GM19025 (cell line): ENCODE results near the gene PHF2.

Experiments used
- ATAC-seq: cut with Tn5 transposase; IDR thresholded peaks from one replicate; pipeline ENCODE4 v1.9.1; 2021; ENCODE audit warnings: mild to moderate bottlenecking, low read depth, moderate library complexity; ENCODE audit not compliant: unreplicated experiment

The PHF2 gene

DNA sequence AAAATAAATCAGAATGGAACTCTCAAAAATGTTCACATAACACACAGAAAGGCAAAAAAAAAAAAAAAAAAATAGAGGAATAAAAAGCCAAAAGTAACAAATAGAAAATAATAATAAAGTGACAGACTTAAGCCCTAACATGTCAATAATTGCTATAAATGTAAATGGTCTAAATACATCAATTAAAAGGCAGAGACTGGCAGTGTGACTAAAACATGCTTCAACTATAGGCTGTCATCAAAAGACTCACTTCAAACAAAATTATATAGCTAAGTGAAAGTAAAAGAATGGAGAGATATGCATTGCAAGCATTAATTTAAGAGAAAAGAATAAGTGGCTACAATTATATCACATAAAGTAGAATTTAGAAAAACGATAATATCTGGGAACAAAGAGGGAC, 114.2 kb downstream of the PHF2 start:
- no peak for ATAC-seq

DNA sequence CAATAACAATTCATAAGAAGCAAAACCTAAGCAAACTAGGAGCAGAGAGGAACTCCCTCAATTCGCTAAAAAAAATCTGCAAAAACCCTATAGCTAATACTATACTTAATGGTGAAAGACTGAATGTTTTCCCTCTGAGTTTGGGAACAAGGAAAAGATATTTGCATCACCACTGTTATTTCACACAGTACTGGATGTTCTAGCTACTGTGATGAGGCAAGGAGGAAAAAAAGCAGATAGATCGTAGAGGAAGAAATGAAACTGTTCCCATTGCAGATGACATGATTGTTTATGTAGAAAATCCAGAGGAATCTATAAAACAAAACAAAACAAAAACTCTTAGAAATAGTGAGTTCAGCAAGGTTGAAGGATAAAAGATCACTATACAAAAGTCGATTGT, 116.7 kb downstream of the PHF2 start:
- no peak for ATAC-seq

DNA sequence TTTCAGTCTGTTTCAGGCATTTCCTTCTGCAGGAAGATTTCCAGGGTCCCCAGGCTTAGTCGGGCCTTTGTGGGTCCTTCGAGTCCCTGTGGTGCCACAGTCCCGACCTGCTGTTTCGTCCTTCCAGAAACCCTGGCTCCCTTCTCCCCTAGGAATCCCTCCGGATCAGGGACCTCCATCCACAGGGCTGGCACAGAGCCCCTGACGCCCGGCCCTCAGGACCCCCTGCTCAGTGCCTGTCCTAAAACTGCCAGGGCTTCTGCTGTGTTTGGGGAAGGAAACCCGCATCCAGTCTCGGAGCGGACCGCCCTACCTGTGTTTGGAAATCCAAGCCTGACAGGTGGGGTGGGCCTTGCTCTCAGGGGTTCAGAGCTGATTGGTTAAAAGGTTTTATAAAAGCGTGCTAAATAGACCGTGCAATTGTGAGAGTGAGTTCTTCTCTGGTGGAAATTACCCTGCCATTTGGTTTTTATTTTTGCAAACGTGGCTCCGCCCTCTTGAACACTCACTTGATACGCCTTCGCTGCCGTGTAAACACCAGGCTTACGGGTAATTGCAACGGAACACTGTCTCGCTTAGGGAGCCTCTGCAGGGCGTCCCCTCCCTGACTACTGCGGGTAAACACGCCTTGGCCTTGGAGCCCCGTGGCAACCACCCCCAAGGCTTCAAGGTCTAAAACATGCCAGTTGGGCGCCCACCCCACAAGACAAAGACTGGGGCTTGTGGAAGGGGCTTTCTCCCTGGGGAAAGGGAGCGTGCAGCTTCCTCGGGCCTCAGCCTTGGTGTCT, 121.2 kb downstream of the PHF2 start:
- no peak for ATAC-seq

DNA sequence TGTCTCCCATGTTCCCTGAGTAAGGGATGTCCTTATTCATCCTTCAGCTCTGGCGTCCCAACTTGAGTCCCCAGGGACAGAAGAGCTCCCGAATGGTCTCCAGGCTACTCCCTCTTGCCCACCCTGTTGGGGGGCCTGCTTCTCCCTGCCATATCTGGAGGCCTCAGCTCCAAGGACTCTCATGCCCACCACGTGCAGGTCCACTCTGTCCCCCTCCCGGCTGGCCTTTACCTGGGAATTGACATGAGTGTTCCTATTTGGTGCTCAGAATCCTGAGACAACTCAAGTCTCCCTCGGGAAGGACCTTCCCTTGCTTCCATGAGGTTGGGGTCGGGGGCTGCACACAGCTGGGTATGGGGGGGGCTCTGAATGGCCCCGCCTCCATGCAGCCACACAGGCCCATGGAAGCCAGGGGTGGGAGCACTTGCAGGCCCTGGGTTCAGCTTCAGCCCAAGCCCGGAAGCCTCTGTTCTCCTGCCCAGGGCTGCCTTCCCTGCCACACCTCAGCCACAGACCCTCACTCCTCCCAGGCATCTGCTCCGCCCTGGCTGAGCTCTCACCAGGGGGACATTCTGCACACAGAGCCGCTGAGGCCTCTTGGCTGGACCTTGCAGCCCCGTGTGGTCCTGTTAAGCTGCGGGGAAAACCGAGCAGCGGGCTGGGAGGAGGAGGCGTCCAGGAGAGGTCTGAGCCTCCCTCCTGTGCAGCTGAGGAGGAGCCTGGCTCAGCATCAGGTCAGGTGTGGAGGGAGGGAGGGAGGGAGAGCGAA, 121.9 kb downstream of the PHF2 start:
- ATAC-seq = no peak

DNA sequence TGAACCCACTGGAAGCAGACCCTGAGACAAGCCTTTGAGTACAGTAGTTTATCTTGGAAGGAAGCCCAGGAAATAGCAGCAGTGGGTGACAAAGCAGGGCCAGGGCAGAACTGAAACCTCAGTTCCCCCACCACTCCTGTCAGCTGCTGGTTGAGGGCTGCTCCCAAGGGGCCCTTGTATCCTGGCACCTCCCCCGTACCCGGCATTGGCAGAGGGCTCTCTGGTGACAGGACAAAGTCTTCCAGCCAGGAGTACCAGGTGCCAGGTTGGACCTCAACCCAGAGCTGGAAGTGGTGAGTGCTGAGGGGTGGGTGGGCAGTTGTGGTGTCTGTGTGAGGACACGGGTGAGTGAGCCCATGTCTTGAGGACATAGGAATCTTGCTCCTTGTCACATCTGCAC, 123.3 kb downstream of the PHF2 start:
- no peak for ATAC-seq

DNA sequence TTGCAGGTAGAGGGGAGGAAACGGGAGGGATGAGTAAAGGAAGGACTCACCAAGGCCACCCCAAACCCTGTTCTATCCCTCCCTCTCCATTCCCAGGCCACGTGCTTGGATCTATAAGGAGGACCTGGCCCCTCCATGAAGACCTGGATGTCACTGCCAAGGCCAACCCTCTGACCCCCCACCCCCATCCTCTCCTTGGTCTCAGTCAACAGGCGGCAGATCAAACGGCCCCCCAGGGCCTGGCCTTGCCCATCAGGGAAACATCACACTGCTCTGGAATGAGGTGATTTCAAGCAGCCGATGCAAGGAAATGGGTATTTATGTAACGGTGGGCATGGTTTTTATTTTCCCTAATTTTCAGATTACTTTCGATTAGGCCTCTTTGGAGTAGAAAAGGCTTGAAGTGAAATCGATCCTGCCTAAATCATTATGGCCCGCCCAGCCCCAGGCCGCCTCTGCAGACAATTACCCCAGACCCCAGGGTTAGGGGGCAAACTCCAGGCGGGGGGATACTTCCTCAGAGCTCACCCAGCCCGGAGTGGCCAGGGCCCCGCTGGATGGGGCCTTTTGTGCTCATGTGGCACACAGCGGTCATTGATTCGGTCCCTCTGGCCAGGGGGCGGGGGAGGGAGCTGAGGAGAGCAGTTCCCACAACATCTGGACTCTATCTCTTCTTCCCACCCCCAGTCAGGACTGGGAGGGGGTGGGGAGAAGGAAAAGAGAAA, 125.3 kb downstream of the PHF2 start:
- ATAC-seq = no peak

DNA sequence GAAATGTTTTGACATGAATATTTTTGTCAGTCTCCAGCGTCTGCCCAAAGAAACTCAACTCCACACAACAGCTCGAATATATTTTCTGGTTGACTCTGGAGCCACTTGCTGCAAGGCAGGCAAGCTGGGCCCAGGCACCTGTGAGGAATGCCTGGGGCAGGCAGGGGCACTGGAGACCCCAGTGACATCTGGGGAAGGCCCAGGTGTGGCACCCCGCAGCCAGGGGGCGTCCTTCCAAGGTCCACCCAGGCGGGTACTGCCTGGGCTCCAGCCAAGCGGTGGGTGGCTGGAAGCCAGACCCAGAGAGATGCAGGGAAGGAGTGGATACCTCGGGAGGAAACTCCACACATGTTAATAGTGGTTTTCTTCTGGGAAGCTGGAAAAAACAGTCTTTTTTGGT, 125.9 kb downstream of the PHF2 start:
- no peak for ATAC-seq

DNA sequence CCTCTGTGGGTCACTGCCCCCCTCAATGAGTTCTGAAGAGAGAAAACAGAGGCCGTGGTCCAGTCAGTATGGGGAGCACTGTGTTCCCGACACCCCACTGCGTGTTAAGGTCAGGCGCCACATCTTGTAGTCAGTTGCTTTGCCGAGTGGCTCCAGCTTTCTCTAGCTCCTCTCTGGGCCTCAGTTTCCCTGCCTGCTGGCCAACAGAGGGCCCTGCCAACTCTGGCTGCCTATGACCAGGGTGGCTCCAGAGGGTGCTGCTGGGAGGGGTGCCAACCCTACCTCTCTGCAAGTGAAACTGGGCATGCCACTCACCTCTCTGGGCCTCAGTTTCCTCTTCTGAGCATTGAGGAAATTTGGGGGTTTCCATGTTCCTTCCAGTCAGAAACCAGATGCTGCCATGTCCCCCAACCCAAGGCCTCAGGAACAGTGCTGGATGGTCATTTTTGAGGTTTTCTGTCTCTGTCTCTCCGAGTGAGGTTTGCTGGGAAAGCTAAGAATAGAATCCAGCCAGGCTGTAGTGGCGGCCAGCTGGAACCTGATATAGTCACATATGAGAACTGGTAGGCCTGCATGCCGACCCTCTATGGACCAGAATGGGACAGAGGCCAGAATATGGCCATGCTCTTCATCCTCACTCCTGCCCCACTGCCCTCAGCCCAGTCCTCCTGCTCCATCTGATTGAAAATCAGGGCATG, 132.1 kb downstream of the PHF2 start:
- ATAC-seq = no peak

DNA sequence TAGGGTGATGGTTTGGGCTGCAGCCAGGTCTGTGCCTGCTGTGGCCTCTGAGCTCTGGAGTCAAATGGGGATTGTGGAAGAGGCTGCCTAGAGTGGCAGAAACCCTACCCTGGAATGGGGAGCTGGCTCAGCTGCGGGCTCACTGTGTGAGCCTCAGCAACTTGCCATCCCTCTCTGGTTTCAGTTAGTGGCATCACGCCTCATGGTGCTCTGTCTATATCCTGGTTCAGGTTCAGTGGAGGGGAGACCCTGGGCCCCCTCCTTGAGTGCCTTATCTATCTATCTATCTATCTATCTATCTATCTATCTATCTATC, 132.6 kb downstream of the PHF2 start:
- no peak for ATAC-seq

DNA sequence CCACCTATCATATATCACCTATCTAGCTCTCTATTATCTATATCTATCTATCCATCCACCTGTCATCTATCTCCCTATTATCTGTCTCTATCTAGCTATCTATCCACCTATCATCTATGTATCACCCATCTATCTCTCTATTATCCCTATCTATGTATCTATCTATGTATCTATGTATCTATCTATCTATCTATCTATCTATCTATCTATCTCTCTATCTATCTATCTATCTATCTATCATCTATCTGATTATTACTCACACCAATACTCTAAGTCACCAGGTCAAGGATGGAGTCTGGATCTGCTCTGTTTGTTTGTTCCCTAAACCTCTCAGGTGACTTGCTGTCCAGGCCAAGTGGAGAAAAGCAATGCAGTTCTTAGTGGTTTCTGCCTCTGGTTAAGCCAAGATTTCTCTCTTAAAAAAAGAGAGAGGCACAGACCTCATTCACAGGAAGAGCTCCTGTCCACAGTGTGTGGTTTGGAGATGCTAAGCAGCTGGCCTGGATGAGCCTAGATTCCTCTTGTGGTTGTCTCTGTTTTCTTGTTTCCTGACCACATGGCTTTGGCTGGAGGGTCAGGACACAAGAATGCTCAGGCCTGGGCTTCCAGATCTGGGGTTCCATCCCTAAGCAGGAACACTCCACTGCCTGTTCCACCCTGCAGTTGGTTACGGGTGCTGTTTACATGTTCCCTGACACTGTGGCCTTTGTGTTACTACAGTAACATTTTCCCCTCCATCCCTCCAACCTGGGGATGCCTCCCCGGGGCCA, 133.4 kb downstream of the PHF2 start:
- ATAC-seq = no peak

DNA sequence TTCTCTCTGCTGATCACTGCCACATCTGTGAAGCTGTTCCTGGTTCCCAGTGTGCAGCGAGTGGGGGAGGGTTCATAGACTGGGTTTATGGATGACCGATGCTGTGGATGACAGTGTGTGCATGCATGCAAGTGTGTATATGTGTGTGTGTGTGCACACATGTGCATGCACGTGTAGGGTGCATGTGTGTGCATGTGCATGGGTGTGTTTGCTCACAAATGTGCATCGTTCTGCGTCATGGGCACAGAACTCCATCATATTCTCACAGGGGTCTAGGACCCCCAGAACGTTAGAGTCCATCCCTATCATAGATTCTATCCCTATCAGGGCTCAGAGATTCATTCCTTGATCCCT, 134.0 kb downstream of the PHF2 start:
- ATAC-seq = no peak

DNA sequence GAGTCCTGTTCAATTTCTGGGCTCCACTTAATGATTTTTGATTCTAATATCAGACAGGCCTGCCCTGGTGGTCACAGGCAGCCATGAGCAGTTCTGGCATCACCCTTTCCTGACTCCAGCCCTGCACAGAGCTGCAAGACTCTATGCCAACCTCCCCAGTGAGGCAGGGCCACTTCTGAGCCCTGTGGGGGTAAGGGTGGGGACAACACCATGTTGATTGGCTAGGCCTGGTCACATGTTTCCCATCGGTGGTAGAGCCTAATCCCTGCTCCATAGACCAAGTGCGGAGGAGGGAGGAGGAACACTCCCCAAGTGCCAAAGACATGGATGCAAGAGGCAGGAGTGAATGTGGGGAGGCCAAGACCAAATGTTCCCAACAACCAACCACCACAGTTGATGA, 134.6 kb downstream of the PHF2 start:
- ATAC-seq = no peak

DNA sequence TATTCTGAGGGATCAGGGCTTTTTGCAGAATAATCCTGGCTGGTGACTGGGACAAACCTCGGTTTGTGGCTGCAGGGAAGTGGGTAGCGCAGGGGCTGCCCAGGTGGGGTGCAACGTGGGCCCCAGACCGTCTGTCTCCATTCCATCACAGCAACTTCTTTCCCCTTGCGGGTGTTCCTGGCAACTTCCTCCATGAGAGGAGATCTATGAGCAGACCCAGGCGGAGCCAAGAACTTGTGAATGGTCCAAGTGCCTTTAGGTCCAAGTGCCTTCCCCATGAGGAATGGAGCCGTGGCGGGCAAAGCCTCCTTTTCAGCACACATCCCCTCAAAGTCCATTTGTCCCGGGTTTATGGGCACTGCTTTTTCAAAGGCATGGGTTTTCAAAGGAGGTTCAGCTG, 136.5 kb downstream of the PHF2 start:
- ATAC-seq = no peak

DNA sequence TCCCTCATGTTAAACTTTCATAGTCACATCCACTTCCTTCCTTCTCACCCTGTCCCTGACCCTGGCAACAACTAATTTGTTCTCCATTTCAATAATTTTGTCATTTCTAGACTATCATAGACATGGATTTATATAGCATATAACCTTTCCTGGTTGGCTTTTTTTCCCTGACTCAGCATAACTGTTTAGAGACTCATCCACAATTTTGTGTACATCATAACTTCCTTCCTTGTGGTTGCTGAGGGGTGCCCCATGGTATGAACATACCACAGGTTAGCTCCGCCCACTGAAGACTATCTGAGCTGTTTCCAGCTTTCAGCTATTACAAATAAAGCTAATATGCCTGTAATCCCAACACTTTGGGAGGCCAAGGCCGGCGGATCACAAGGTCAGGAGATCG, 137.3 kb downstream of the PHF2 start:
- ATAC-seq = no peak

DNA sequence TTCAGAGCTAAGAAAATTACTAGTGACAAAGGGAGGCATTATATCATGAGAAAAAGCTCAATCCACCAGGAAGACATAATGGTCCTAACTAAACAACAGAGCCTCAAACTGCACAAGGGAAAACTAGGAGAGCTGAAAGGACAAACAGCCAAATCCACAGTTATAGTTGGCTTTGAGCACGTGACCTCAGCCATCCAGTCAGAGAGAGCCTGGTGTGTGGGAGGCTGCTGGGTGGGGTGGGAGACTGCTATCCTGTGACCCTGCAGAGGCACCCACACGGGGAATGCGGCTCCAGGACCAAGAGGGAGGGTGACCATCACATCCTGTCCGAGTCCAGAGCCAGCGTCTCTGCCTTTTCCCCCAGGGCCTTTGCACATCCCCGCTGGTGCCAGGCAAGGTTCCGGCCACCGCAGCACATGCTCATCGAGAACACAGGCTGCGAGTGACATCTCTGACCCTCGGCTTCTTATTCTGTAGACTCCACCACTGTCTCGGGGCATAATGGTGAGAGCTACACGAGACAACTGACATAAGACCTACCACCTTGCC, 145.1 kb downstream of the PHF2 start:
- no peak for ATAC-seq

DNA sequence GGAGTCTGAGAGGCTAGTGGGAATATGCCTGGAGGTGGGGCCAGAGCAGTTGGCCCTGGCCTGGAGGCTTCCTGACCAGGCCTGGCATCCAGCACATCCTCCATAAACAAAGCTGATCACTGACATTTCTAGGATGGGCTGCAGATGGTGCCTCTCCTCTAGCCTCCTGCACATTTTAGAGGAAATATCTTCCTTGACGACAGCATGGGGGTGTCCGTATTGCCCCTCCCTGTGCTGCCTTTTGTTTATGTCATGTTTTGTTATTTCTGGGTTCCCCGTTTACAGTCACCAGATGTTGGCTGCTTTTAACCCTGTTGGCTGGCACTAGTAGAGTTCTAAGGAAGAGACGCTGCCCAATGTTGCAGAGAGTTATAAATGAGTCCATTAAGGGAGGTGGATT, 148.5 kb downstream of the PHF2 start:
- ATAC-seq = no peak

DNA sequence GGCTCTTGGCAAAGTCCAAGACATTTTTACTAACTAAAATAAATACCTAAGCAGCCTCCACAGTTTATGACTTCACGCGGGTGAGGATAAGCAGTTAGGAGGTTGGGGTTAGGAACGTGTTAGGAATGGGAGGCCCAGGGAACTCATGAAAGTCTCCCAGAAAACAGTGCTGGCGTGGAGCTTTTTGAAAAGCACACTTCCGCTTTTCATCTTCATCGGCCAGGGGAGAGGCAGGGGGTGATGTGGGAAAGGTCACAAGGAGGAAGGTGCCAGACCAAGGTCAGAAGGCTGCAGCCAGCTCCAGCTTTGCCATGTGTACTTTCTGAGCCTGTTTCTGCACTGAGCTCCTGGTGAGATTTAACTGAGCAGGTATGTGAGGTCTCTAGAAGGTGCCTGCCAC, 149.0 kb downstream of the PHF2 start:
- no peak for ATAC-seq

DNA sequence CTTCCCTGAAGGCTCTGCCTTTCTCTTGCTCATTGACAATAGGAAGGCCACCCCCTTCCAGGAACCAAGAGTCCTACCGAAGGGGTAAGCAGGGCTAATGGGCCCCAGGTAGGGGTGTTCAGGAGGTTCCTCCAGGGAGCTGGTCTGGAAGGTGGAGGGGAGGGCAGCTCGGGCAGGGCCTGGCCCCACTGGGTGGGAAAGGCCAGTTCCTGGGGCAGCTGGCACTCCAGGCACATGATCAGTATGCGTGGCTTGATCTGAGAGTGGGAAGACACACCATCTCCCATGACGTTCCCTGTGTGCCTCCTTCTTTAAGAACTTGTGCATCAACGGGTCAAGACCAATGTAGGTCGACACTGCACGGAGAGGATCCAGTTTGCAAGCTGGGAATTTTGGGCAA, 149.8 kb downstream of the PHF2 start:
- ATAC-seq = no peak
